Measurements from ENCODE around the gene YAP1.

- TF ChIP-seq, protein P1, sequence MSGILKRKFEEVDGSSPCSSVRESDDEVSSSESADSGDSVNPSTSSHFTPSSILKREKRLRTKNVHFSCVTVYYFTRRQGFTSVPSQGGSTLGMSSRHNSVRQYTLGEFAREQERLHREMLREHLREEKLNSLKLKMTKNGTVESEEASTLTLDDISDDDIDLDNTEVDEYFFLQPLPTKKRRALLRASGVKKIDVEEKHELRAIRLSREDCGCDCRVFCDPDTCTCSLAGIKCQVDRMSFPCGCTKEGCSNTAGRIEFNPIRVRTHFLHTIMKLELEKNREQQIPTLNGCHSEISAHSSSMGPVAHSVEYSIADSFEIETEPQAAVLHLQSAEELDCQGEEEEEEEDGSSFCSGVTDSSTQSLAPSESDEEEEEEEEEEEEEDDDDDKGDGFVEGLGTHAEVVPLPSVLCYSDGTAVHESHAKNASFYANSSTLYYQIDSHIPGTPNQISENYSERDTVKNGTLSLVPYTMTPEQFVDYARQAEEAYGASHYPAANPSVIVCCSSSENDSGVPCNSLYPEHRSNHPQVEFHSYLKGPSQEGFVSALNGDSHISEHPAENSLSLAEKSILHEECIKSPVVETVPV (CRISPR knock-in tag; IDR thresholded peaks at IDR 0.05), result no peak
- TF ChIP-seq POU6F1 (CRISPR knock-in tag; IDR thresholded peaks at IDR 0.05; ENCODE audit: borderline replicate concordance, low read depth) (no peak), SNAI2 (CRISPR knock-in tag; IDR thresholded peaks at IDR 0.05) (no peak), ZFP30 (CRISPR knock-in tag; IDR thresholded peaks at IDR 0.05) (no peak), PATZ1 (CRISPR knock-in tag; IDR thresholded peaks at IDR 0.05; ENCODE audit: borderline replicate concordance) (no peak), CREB5 (CRISPR knock-in tag; IDR thresholded peaks at IDR 0.05; ENCODE audit: low read depth) (no peak), ARNTL (CRISPR knock-in tag; IDR thresholded peaks at IDR 0.05; ENCODE audit: borderline replicate concordance, low read depth) (no peak)
Measured at GRCh38 chr11:102194990-102195389, 84.7 kb downstream of the YAP1 start.

Data from SK-N-SH treated with all-trans-retinoic acid at 6 μM for 48 hours (cell line).